GM19023 (cell line): ENCODE measurements around the gene APBB2.

ENCODE experiments used
- ATAC-seq: cut with Tn5 transposase; IDR thresholded peaks from one replicate; pipeline ENCODE4 v1.9.1; 2021; ENCODE audit warnings: mild to moderate bottlenecking, moderate library complexity; ENCODE audit not compliant: unreplicated experiment

Gene APBB2

DNA sequence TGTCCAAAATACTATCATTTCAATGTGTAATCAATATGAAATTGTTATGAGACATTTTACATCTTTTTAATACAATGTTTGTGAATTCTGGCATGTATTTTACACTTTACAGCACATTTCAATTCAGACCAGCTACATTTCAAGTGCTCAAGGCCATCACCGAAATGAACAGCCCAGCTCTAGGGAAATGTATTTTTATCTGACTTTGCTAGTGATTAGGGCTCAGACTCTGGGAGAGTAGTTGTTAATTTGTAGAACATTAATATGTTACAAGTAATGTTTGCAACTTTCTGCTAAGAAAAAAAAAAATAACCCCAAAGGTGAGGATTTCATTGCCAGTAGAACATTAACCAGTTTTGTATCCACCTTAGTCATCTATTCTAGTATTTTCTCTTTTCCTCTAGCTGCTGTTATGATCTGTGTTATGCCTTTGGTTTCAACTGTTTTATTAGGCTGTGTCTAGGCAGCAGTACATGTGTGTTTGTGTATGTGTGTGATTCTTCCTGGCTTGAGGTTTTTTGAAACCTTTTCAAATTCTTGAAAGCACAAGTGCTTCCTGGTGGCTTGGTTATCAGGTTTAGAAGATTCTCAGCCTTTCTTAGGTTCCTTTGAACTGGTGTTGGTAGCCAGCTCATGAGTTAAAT, 338.7 kb downstream of the APBB2 start:
- no peak for ATAC-seq

DNA sequence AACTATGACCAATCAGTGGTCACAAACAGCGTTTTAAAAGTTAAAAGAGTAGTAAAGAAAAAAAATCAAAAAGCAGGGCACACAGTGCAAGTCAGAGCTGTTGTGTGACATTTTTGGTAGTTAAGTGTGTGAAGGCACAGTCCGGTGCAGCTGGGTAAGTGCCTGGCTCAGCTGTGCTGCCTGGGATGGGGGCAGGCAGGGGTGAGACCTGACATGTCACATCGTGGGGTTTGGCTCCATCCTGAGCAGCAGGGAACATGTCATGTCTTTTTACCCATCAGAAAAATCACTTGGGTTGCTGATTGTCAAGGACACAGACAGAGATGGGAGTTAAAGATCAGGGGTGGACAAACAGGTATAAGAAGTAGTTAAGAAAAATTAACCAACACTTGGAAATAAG, 339.4 kb downstream of the APBB2 start:
- no peak for ATAC-seq

- ATAC-seq: no peak
Measured at GRCh38 chr4:40874331-40874730, 340.0 kb downstream of the APBB2 start.

GRCh38 chr4:40871695-40872250, 342.6 kb downstream of the APBB2 start:
- ATAC-seq: no peak

GRCh38 chr4:40870150-40870549, 344.2 kb downstream of the APBB2 start:
- ATAC-seq: no peak

DNA sequence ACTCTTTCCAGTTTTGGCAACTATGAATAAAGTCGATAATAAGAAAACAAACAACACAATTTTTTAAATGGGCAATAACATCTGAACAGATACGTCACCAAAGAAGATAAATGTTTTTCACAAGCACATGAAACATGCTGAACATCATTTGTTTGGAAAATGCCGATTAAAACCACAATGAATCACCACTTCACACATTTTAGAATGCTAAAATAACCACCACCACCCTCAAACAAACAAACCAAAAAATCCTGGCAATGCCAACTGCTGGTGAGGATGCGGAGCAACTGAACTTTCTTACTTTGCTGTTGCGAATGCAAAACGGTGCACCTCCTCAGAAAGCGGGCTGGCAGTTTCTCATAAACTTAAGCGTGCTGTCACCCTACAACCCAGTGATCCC, 348.6 kb downstream of the APBB2 start:
- ATAC-seq: no peak

DNA sequence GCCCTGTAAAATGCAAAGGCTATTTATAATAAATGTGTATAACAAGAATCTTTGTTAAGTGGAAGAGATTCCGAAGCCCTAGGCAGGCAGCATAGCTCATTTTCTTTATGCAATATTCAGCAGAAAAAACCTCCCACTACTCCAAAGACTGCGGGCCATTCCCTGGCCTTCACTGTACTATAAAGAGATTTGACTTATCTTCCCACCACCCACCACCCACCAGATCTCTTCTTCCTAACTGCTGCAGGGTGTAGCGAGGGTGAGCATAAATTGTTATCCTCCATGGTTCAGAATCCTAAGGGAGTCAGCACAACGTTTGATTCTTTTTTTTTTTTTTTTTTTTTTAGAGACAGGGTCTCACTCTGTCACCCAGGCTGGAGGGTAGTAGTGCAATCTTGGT, 349.8 kb downstream of the APBB2 start:
- ATAC-seq: no peak

GRCh38 chr4:40858962-40859361, 355.4 kb downstream of the APBB2 start:
- no peak for ATAC-seq

DNA sequence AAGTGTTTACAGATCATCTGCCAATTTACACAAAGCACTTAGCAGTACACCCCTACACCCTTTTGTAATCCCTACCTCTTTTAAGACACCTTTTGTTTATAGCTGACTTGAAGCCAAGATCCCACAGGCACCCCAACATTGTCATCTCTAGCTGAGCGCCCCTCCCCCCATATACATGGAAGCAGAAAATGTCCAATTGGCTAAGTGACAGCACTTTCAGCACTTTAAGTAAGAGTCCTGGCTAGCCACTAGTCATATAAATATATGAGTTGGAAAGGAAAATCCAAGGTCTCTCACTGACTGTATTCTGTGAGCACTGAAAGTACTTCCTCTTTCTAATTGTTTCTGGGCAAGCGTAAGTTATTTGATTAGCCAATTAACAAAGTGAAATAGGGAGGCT, 356.4 kb downstream of the APBB2 start:
- no peak for ATAC-seq

GRCh38 chr4:40856840-40857362, 357.4 kb downstream of the APBB2 start:
- ATAC-seq: peak; percentile 90

DNA sequence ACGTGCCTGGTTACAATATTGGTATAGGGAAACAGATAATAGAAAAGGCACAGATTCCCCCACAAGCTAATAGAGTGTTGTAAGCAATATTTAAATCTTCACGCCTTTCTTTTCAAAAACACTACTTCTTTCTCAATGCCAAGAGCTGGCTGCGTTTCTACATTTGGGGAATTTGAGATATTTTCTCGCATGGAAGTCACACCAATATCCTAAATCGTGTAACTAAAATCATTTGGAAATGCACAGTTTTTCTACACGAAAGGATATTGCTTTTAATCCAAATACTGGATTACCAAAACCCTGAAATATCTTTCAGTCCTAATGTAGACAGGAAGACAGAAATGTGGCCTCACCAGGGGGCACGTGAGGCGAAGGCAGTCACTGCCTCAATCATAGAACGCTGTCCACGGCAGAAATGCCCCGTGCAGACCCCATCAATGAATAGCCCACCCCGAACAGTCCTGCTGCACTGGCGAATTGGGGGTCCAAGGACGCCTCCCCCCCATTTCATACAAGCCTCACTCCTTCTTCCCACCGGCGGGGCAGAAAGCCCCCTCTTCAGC, 358.0 kb downstream of the APBB2 start:
- no peak for ATAC-seq

GRCh38 chr4:40850496-40850895, 363.8 kb downstream of the APBB2 start:
- no peak for ATAC-seq

- ATAC-seq: no peak
Measured at GRCh38 chr4:40848940-40849339, 365.4 kb downstream of the APBB2 start.

DNA sequence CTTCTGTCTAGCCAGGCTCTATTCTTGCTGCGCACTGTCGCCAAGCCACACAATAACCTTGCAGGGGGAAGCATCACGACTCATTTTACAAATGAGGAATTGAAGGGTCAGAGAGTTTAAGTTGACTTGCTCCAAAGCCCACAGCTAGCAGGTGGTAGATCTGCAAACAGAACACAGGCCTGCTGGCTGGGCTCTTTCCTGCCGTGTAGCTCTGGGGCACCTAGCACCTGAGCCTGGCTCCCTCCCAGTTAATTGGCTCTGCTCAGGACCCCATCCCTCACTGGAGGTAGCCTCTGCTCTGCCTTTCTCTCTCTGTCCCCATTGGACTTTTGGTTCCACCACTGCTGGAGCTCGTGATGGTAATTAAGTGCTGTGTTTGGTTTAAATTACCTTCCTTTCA, 366.1 kb downstream of the APBB2 start:
- no peak for ATAC-seq

DNA sequence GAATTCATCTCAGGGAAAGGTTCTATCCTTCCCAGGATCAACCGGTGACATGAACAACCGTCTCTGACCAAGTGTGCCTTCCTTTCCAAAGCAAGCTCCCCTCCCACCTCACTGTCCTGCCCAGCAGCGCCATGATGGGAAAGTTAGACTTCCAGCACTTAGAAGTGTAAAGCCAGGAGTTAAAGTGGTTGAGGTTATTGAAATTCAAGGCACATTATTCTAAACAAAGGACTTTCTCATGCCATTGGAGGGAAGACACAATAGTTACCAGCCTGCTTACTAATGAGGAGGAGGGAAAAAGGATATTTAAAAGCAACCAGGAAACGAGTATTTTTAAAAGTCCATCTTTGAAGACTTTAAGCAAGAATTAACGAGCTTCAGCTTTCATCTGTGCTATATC, 367.8 kb downstream of the APBB2 start:
- no peak for ATAC-seq

DNA sequence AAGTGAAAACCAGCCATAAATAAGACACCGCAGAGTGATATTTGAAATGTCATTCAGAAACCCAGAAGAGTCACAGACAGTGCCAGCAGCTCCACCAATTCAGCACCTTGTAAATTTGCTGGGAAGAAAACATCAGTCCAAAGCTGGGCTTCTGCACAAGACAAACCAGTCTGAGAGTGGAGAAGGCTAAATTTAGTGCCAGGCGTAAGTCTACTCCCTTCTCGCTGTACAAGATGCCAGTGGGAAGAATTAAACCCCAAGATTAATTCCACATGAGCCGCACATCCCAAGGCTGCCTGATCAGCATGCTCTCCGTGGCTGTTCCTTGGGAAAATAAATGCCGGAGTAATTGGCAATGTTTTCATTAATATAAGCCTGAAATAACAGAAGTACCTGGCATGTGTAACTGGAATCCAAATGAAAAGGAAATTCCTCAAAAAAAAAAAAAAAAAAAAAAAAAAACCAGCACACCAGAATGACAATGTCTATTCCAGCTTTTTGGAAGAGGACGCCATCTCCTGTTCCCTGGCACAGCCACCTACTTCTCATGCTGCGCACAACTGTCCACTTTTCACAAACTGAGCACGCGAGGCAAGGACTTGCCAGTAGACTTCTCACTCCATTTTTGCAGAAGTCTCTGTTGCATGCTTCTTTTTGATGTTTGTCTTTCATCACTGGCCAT, 369.0 kb downstream of the APBB2 start:
- no peak for ATAC-seq

GRCh38 chr4:40844261-40844660, 370.1 kb downstream of the APBB2 start:
- no peak for ATAC-seq

DNA sequence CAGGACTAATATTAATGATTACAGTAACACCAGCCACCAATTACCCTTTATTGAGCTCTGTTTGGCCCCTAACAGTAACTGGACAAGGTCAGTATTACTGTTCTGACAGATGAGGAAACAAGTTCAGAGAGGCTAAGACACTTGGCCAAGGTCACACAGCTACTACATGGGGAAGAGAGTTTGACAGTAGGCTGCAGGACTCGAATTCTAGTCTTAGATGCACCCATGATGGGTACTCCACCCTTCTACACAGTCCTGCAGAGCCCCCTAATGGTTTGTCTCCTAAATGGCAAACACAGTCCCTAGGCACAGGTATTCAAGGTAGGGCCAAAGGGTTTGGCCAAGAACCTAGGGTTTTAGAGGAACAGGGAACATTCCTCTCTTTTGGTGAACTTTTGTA, 370.6 kb downstream of the APBB2 start:
- ATAC-seq: no peak

DNA sequence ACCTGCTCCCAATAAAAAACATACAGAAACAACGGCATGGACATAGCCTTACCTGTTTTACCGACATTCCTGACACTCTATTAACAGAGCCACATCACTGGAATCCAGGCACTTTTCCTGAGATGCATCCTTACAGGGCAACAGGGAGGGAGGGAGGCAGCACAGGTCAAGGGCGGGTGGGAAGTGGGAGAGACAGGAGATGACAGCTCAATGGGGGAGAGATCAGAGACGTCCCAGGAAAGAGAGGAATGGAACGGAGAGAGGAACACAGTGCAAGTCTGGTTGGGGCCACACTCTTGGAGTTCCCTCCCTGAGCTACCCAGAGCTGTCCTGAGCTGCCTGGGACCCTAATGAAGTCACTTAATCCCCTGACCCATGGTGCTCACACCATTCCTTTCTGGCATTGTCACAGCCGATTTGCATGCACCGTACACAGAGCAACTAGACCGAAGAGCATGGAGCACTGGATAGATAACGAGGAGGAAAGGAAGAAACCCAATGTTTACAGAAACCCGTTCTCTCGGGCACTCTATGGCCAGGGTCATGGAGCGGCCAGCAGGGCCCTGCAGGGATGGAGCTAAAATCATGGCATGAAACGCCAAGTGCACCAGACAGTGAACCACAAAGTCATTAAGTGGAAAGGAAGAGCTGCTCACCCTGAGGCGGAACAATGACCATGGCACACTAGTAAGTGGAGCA, 371.5 kb downstream of the APBB2 start:
- ATAC-seq: no peak

GRCh38 chr4:40842318-40842717, 372.0 kb downstream of the APBB2 start:
- ATAC-seq: no peak

DNA sequence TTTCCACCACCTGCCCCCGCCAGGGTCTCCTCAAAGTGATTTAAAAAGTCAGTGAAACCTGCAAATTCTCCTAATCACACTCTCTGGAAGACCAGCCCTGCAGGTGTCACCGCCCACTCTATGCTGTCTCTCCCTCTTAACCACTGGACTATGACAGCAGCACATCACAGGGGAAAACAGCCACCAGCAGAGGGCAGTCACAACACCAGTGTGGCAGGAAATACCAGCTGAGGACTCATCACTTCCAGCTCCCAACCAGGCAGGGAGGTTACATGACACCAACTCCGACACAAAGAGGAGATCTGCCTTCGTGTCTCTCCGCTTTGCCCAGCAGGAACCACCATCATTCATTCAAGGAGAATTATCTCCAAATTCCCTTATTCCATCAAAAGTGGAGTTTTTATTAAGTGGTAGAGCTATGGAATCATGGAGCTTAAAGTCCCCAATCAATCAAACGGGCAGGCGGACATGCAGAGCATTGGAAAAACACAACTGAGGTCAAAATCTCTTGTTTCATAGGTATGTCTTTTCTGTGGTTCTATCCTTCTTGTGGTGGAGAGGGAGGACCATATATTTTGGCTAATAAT, 373.3 kb downstream of the APBB2 start:
- ATAC-seq: peak; percentile 82
